Ramos (cell line): ENCODE data around the gene PPP1R12B.
"Not testable (repeated sequence)": the region's sequence is repeated elsewhere in the genome, so short reads cannot be mapped to it uniquely, and the experiment has no call there.

ENCODE experiments used
- in situ Hi-C: fragments of 300-500 bp; cut with MboI; formaldehyde crosslinking; loops from one replicate; pipeline ENCODE4 v1.14.3; 2022; ENCODE audit warnings: low sequenced_read_pairs; ENCODE audit not compliant: unreplicated experiment

The PPP1R12B gene

GRCh38 chr1:202472347-202473124 is 124.0 kb downstream of the PPP1R12B start:
- in situ Hi-C loops, result not testable (repeated sequence)

- in situ Hi-C loops, result not testable (repeated sequence)
Observed at GRCh38 chr1:202473266-202474045, 125.0 kb downstream of the PPP1R12B start.

- in situ Hi-C loops, result not testable (repeated sequence)
Observed at GRCh38 chr1:202479661-202480060, 131.2 kb downstream of the PPP1R12B start.

GRCh38 chr1:202480640-202481039 is 132.1 kb downstream of the PPP1R12B start:
- in situ Hi-C loops, result not testable (repeated sequence)

- in situ Hi-C loops, result not testable (repeated sequence)
Observed at GRCh38 chr1:202483362-202483761, 134.9 kb downstream of the PPP1R12B start.

GRCh38 chr1:202484032-202484431 is 135.5 kb downstream of the PPP1R12B start:
- in situ Hi-C loops, result not testable (repeated sequence)

- in situ Hi-C loops, result not testable (repeated sequence)
Observed at GRCh38 chr1:202484820-202485219, 136.3 kb downstream of the PPP1R12B start.

- in situ Hi-C loops, result not testable (repeated sequence)
Observed at GRCh38 chr1:202488178-202488649, 139.7 kb downstream of the PPP1R12B start.

- in situ Hi-C loops, result not testable (repeated sequence)
Observed at GRCh38 chr1:202489101-202489500, 140.6 kb downstream of the PPP1R12B start.

GRCh38 chr1:202493112-202493511 is 144.6 kb downstream of the PPP1R12B start:
- in situ Hi-C loops, result not testable (repeated sequence)

- in situ Hi-C loops, result no loop called here
Observed at GRCh38 chr1:202498542-202498941, 150.0 kb downstream of the PPP1R12B start.

- in situ Hi-C loops, result not testable (repeated sequence)
Observed at GRCh38 chr1:202499997-202500396, 151.5 kb downstream of the PPP1R12B start.

GRCh38 chr1:202501281-202501680 is 152.8 kb downstream of the PPP1R12B start:
- in situ Hi-C loops, result no loop called here

- in situ Hi-C loops, result no loop called here
Observed at GRCh38 chr1:202505356-202505755, 156.9 kb downstream of the PPP1R12B start.

GRCh38 chr1:202505880-202506575 is 157.5 kb downstream of the PPP1R12B start:
- in situ Hi-C loops, result not testable (repeated sequence)

GRCh38 chr1:202508863-202509262 is 160.4 kb downstream of the PPP1R12B start:
- in situ Hi-C loops, result not testable (repeated sequence)

GRCh38 chr1:202513875-202514274 is 165.4 kb downstream of the PPP1R12B start:
- in situ Hi-C loops, result not testable (repeated sequence)

- in situ Hi-C loops, result no loop called here
Observed at GRCh38 chr1:202516434-202516877, 168.0 kb downstream of the PPP1R12B start.

GRCh38 chr1:202517146-202517545 is 168.6 kb downstream of the PPP1R12B start:
- in situ Hi-C loops, result not testable (repeated sequence)

- in situ Hi-C loops, result not testable (repeated sequence)
Observed at GRCh38 chr1:202518180-202518579, 169.7 kb downstream of the PPP1R12B start.
